Activated effector memory CD4-positive, alpha-beta T cell treated with anti-CD3 and anti-CD28 coated beads, Interleukin-2, amount 50 U/mL, for 16 hours (primary cell): ENCODE data around the gene OPTC.

Source experiments
- DNase-seq: peaks from one replicate; pipeline ENCODE4 v3.0.0-alpha.2; 2020

OPTC gene

DNA sequence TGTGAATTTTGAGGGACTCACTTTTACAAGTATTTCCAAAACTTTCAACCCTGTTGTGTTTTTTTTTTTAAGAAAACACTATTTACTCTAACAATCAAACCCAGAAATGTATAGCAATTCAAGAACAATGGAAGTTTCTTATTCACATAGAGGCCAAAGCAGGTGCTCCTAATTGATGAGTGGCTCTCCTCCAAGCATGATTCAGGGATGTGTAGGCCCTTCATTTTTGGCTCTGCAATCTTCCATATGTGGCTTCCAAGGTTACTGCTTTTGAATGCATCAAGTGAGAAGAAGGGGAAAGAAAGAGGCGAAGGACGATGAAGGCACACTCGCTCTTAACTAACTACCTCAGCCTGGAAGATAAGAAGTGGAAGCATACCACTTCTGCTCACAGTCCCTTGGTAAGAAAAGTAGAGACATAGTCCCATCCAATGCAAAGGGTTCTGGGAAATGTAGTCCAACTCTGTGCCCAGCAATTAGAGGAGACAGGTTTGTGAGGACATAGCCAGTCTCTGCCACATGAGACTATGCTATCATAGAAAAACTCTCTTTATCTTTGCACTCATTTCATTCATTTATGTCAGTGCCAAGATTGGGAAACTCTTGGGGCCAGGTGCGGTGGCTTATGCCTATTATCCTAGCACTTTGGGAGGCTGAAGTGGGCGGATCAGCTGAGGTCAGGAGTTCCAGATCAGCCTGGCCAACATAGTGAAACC, 46.0 kb downstream of the OPTC start:
- no peak for DNase-seq

DNA sequence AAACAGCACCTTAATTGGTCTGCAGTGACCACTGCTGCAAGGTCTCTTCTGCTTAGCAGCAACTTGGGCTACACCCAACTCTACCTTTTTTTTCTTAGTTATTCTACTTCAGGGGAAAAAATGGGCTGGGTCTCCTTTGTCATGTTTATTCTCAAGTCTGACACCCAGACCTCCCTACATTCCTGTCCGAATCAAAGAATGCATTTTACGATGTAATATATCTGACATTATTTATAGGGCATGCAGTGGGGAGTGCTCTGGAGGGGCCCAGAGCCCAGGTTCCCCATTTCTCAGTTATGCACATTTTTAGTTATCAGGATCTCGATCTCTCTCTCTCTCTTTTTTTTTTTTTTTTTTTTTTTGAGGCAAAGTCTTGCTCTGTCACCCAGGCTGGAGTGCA, 50.5 kb downstream of the OPTC start:
- DNase-seq: no peak

DNA sequence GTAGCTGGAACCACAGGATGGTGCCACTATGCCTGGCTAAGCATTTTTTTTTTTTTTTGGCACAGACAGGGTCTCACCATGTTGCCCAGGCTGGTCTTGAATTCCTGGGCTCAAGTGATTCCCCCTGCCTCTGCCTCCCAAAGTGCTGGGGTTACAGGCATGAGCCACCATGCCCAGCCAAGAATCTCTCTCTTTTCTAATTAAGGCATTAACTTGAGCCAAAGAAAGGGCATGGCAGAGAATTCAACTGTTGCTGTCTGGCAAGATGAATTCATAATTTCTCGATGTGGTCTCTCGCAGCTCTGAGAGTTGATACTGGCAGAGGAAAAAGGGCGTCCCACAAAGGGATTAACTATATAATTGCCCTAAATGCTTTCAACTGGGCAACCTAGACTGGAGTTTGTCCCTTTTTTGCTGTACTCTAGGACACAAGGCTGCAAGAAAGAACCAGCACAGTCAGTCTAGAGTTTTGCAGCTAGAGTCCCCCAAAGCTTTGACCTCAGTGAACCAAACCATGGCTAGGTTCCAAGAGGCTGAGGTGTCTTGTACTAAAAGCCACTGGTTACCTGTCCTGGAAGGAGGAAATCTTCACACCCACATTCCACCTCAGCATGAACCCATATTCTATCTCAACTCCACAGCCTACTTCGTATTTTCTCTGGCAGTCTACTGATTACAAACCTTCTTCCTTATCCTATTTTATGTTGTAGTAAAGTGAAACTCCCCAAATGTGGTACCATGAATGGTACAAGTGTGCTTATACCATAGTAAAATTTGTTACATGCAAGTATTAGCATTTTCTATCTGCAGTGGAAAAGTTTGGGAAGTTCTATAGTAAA, 51.2 kb downstream of the OPTC start:
- DNase-seq: no peak

DNA sequence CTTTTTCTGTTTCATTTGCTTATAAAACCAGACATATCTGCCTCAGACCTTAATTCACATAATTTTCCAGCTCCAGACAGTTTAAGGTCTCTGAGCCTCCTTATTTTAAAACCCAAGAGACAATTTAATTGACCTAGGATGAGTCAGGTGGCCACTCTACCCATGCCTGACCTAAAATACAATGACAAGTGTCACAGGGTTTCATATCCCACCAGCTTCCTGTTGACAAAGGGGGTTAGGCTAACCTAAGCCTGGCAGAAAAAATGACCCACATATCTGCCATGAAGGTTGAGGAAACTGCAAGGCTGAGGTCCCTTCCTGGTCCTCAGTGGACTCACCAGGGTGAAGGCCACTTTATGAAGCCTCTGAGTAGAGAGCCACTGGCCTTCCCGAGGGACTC, 52.3 kb downstream of the OPTC start:
- no peak for DNase-seq

- DNase-seq: no peak
These were observed 53.2 kb downstream of the OPTC start for GRCh38 chr1:203547147-203547546.

DNA sequence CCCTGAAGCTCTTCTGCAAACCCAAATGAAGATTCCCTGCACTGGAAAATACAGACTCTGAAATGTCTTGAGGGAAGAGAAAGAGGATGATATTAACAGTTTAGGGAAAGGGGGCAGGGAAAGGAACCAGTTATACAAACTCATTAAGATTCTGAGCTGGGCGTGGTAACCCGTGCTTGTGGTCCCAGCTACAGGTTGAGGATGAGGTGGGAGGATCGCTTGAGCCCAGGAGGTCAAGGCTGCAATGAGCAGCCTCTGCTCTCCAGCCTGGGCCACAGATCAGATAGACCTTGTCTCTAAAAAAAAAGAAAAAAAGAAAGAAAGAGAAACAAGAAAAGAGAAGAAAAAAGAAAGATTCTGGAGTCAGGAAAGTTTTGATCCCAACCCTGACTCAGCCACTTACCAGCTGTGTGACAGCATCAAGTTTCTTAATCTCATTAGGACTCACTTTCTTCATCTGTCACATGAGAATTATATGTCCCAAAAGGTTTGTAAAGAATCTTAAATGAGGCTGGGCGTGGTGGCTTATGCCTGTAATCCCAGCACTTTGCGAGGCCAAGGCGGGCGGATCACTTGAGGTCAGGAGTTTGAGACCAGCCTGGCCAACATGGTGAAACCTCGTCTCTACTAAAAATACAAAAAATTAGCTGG, 53.9 kb downstream of the OPTC start:
- DNase-seq: no peak

DNA sequence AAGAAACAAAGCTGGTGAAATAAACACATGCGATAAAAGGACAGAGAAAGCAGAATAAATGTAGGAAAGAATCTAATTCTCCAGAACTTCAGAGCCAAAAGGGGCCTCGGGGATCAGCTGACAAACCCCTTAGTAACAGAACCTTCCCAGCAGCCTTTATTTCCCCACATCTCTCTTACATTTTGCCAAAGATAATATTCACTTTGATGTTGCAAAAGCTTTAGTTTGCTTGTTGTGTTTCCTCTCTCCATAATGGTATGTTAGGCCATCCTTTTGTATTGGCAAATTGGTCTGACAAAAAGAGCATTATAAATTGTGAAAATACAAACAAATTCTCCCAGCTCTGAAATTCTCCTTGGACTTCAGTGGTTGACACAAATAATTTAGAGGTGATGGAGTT, 54.9 kb downstream of the OPTC start:
- no peak for DNase-seq

GRCh38 chr1:203549309-203549708, 55.4 kb downstream of the OPTC start:
- DNase-seq: no peak

GRCh38 chr1:203550846-203551245, 56.9 kb downstream of the OPTC start:
- no peak for DNase-seq

DNA sequence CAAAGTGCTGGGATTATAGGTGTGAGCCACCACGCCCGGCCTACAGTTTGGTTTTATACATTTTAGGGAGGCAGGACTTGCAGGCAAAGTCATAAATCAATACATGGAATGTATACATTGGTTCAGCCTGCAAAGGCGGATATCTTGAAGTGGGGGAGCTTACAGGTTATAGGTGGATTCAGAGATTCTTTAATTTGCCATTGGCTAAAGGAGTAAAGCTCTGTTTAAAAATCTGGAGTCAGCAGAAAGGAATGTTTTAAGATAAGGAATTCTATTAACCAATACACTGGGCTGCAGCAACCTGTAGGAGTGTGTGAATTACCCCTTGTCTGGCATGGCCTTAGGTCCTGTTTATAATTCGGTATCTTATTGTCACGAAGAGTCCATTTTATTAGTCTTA, 57.6 kb downstream of the OPTC start:
- no peak for DNase-seq

- no peak for DNase-seq
These were observed 59.5 kb downstream of the OPTC start for GRCh38 chr1:203553496-203553895.

- no peak for DNase-seq
These were observed 60.1 kb downstream of the OPTC start for GRCh38 chr1:203554071-203554470.

DNA sequence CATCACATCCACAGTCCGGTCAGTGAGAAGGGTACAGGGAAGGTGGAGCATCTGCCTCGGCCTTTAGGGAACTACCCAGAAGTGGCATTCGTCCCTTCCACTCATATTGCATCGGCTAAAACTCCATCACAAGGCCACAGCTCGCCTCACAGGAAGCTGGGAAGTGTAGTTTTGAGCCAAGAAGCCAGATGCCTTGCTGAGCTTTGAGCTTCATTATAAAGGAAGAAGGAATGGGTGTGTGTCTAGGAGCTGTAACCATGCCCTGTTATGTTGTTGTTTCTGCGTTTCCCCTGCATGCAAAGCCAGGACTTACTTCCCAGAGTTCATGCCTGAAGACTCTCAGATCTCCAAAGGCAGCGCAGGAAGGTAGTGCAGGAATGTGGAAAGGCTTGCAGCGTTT, 61.1 kb downstream of the OPTC start:
- DNase-seq: no peak

- DNase-seq: no peak
These were observed 61.6 kb downstream of the OPTC start for GRCh38 chr1:203555511-203556046.

DNA sequence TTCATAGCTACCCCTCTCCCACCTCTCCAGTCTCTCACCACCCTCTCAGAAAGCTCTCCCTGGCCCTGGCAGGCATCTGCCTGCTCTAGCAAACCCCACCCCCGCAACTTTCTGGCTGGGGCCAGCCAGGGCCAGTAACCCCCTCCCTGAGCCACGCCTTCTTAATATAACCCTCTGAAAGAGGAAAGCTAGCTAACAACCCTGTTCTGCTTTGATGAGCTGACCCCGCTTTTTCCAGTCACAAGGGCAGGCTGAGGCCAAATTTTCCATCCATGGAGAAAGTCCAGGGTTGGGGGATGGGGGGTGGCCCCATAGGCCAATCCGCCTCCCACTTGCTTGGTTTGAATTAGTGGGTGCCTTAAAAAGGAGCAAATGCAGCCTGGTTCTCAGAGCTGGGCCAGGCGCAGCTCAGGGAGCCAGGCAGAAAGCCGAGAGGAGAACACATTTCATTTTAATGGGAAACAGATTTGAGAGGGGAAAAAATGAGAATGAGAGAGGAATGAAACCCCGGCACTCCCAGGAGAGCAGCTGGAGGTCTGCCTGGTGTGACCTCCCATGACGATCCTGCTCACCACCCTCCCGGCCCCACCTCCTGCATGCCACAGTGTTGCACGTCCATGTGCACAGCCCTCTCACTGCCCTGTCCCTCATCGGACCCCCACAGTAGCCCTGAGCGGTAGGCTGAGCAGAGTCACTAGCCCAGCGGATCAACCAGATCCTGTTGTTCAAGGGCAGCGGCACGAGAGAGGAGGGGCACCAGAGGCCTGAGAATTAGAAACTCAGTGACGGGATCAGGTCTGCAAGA, 62.3 kb downstream of the OPTC start:
- DNase-seq: no peak

GRCh38 chr1:203557390-203557789, 63.4 kb downstream of the OPTC start:
- DNase-seq: no peak

GRCh38 chr1:203558064-203558760, 64.3 kb downstream of the OPTC start:
- no peak for DNase-seq
